Neuronal stem cell (in vitro differentiated cells): ENCODE data around the gene MYL2.

ENCODE experiments used
- DNase-seq: peaks from one replicate; pipeline ENCODE4 v3.0.0-alpha.2; 2013; ENCODE audit warnings: low spot score
- H2AFZ ChIP-seq: one replicate; pipeline ENCODE4 v1.6.1; 2013; ENCODE audit warnings: mild to moderate bottlenecking, low read length, inconsistent platforms
- H2AK5ac ChIP-seq: 2 replicates; pipeline ENCODE4 v1.6.1; 2013; ENCODE audit warnings: low read depth, mild to moderate bottlenecking, inconsistent platforms, low read length, moderate library complexity, mixed read lengths
- H2BK120ac ChIP-seq: 2 replicates; pipeline ENCODE4 v1.6.1; 2013; ENCODE audit warnings: low read depth, mild to moderate bottlenecking, inconsistent platforms, low read length, moderate library complexity, mixed read lengths
- H2BK12ac ChIP-seq: one replicate; pipeline ENCODE4 v1.6.1; 2013; ENCODE audit warnings: low read length, inconsistent platforms
- H2BK15ac ChIP-seq: 2 replicates; pipeline ENCODE4 v1.6.1; 2013; ENCODE audit warnings: mild to moderate bottlenecking, low read length, inconsistent platforms, mixed read lengths
- H2BK5ac ChIP-seq: one replicate; pipeline ENCODE4 v1.6.1; 2013; ENCODE audit warnings: inconsistent platforms, mild to moderate bottlenecking, low read length, moderate library complexity
- H3K14ac ChIP-seq: one replicate; pipeline ENCODE4 v1.6.1; 2013; ENCODE audit warnings: low read length, inconsistent platforms
- H3K18ac ChIP-seq: 2 replicates; pipeline ENCODE4 v1.6.1; 2013; ENCODE audit warnings: low read length, inconsistent platforms
- H3K23ac ChIP-seq: 2 replicates; pipeline ENCODE4 v1.6.1; 2013; ENCODE audit warnings: low read depth, mild to moderate bottlenecking, mixed read lengths, low read length, inconsistent platforms; ENCODE audit not compliant: poor library complexity
- H3K27ac ChIP-seq: replicated peaks from 3 replicates; pipeline ENCODE4 v1.5.1; 2013; ENCODE audit warnings: low read length, inconsistent platforms
- H3K27me3 ChIP-seq, 3 experiments: 2 replicates each; pipeline ENCODE4 v1.6.1; 2013; ENCODE audit warnings: low read length in 3 of 3, mild to moderate bottlenecking in 2 of 3, inconsistent platforms in 1 of 3, low read depth in 1 of 3, mixed read lengths in 1 of 3, moderate library complexity in 1 of 3; ENCODE audit not compliant: control insufficient read depth in 3 of 3, insufficient read depth in 3 of 3
- H3K36me3 ChIP-seq, 2 donors: replicated peaks in 1 of 2; 2 replicates each; pipeline ENCODE4 v1.6.1; 2013; ENCODE audit warnings: low read length in 2 of 2; ENCODE audit not compliant: control insufficient read depth in 2 of 2, insufficient read depth in 2 of 2
- H3K4ac ChIP-seq: 2 replicates; pipeline ENCODE4 v1.6.1; 2013; ENCODE audit warnings: inconsistent platforms, mild to moderate bottlenecking, low read length, moderate library complexity
- H3K4me1 ChIP-seq, 2 donors: 1 replicate in 1 of 2; 2 replicates in 1 of 2; pipeline ENCODE4 v1.6.1; 2013; ENCODE audit warnings: low read length in 2 of 2, low read depth in 1 of 2; ENCODE audit not compliant: control insufficient read depth in 2 of 2, insufficient read depth in 1 of 2
- H3K4me2 ChIP-seq: one replicate; pipeline ENCODE4 v1.6.1; 2013; ENCODE audit warnings: mild to moderate bottlenecking, low read length, inconsistent platforms; ENCODE audit not compliant: insufficient read depth, poor library complexity, severe bottlenecking
- H3K4me3 ChIP-seq, 2 donors: 2 replicates each; pipeline ENCODE4 v1.5.1; 2013; ENCODE audit warnings: low read length in 2 of 2, mild to moderate bottlenecking in 2 of 2, inconsistent platforms in 1 of 2, moderate library complexity in 1 of 2
- H3K79me1 ChIP-seq: one replicate; pipeline ENCODE4 v1.6.1; 2013; ENCODE audit warnings: low read depth, mild to moderate bottlenecking, inconsistent platforms, low read length, moderate library complexity
- H3K9ac ChIP-seq: one replicate; pipeline ENCODE4 v1.6.1; 2013; ENCODE audit warnings: mild to moderate bottlenecking, low read depth, low read length, inconsistent platforms; ENCODE audit not compliant: poor library complexity
- H3K9me3 ChIP-seq, 2 donors: replicated peaks in 1 of 2; 2 replicates each; pipeline versions ENCODE3 to v1.6.1; 2013; ENCODE audit warnings: low read length in 2 of 2, mild to moderate bottlenecking in 2 of 2, inconsistent platforms in 1 of 2, low read depth in 1 of 2, mixed read lengths in 1 of 2, moderate library complexity in 1 of 2; ENCODE audit not compliant: control insufficient read depth in 2 of 2, insufficient read depth in 1 of 2
- H4K8ac ChIP-seq: one replicate; pipeline ENCODE4 v1.6.1; 2013; ENCODE audit warnings: low read depth, mild to moderate bottlenecking, inconsistent platforms, low read length, moderate library complexity
- H4K91ac ChIP-seq: one replicate; pipeline ENCODE4 v1.6.1; 2013; ENCODE audit warnings: low read length, low read depth, mild to moderate bottlenecking, inconsistent platforms; ENCODE audit not compliant: poor library complexity
- WGBS, 2 donors: extraction: QIAGEN DNeasy Blood & Tissue Kit; methylation state at CpG; one replicate each; pipeline ENCODE4 v1.1.7; 2013; ENCODE audit warnings: missing lambda C conversion rate in 2 of 2, mixed read lengths in 1 of 2; ENCODE audit not compliant: insufficient read length in 2 of 2, insufficient replicate concordance in 1 of 2; ENCODE audit errors: extremely low coverage in 2 of 2; 5-methylcytosine and 5-hydroxymethylcytosine counted together

MYL2 gene

DNA sequence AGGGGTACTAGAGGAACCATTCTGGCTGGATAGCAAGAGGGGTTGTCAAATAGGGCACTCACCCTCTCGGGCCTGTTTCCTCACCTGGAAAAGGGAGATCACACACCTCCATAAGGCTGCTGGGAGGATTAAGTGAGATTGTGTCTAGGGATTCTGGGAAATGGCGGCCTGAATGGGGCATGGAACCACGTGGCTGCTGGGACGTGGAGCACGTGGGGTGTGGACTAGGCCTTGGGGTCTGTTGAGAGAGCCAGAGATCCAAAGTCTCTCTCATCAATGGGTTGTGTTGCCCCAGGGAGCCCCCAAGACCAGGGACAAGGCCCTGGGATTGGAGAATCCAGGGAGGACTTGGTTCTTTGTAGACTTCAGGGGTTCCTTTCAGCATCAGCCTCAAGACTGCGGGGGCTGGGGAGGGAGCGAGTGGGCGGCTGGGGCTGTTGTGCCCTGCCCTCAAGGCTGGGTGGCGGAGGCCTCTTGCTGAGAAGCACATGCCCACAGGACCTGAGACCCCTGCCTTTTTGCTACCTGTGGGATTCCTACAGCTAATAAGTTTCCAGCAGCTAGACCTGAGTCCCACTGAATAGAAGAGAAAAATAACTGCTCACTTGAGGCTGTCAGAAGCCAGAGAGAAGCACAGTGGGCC is 3.4 kb upstream of the MYL2 start:
- peaks cover 0 to 18% (median 2%) of the 10 kb centered on the region in 3 experiments for H3K27me3 ChIP-seq
- no peak overlapping the region for H2BK5ac ChIP-seq
- H3K79me1 ChIP-seq, result no peaks in the 10 kb centered on the region
- H3K27ac ChIP-seq, result no peak overlapping the region
- H2AK5ac ChIP-seq, result no peak overlapping the region
- no peak overlapping the region for H3K4me3 ChIP-seq
- H2BK120ac ChIP-seq, result no peak overlapping the region
- H3K14ac ChIP-seq, result no peak overlapping the region
- no peak overlapping the region for H4K8ac ChIP-seq
- no peak overlapping the region for H3K23ac ChIP-seq
- no peaks in the 10 kb centered on the region for H3K36me3 ChIP-seq
- peaks cover 0 to 14% of the 10 kb centered on the region in 2 donors for H3K4me1 ChIP-seq
- no peak overlapping the region for H2AFZ ChIP-seq
- H3K9me3 ChIP-seq, result no peaks in the 10 kb centered on the region
- no peak overlapping the region for H2BK12ac ChIP-seq
- no peak overlapping the region for H3K4ac ChIP-seq
- WGBS, 2 donors, result no CpG with 5 or more reads among the region's 9 CpGs
- DNase-seq, result no peak
- no peak overlapping the region for H3K4me2 ChIP-seq
- H2BK15ac ChIP-seq, result no peak overlapping the region
- no peak overlapping the region for H3K18ac ChIP-seq
- no peak overlapping the region for H3K9ac ChIP-seq
- no peak overlapping the region for H4K91ac ChIP-seq

DNA sequence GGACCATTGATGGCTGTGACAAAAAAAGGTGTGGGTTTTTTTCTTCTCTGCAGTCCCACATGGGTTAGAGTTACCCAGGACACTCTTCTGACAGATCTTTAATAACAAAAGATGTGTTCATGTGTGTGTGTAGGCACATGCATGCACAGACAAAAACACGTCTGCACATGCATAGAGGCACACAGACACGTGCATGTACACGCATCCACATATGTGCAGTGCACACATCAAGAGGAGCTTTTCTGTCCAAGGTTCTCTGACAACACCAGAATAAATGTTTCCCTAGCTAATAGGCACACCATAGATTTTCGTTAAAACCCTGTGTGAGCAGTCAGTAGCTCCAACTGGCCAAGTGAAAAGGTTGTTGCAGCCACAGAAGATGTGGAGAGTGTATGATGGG is 2.8 kb upstream of the MYL2 start:
- WGBS, 2 donors, result no CpG with 5 or more reads among the region's 4 CpGs
- H3K9ac ChIP-seq, result no peak overlapping the region
- H3K4me1 ChIP-seq, result peaks cover 0 to 14% of the 10 kb centered on the region in 2 donors
- peaks cover 0 to 21% (median 2%) of the 10 kb centered on the region in 3 experiments for H3K27me3 ChIP-seq
- H2BK15ac ChIP-seq, result no peak overlapping the region
- no peak overlapping the region for H3K27ac ChIP-seq
- H3K18ac ChIP-seq, result no peak overlapping the region
- no peak overlapping the region for H2BK12ac ChIP-seq
- H3K36me3 ChIP-seq, result no peaks in the 10 kb centered on the region
- H2BK5ac ChIP-seq, result no peak overlapping the region
- H3K14ac ChIP-seq, result no peak overlapping the region
- no peak overlapping the region for H2AFZ ChIP-seq
- no peak for DNase-seq
- H3K79me1 ChIP-seq, result no peaks in the 10 kb centered on the region
- H2AK5ac ChIP-seq, result no peak overlapping the region
- H4K91ac ChIP-seq, result no peak overlapping the region
- no peak overlapping the region for H3K4ac ChIP-seq
- H3K4me3 ChIP-seq, result no peak overlapping the region
- no peak overlapping the region for H4K8ac ChIP-seq
- H2BK120ac ChIP-seq, result no peak overlapping the region
- H3K4me2 ChIP-seq, result no peak overlapping the region
- H3K23ac ChIP-seq, result no peak overlapping the region
- H3K9me3 ChIP-seq, result no peaks in the 10 kb centered on the region

DNA sequence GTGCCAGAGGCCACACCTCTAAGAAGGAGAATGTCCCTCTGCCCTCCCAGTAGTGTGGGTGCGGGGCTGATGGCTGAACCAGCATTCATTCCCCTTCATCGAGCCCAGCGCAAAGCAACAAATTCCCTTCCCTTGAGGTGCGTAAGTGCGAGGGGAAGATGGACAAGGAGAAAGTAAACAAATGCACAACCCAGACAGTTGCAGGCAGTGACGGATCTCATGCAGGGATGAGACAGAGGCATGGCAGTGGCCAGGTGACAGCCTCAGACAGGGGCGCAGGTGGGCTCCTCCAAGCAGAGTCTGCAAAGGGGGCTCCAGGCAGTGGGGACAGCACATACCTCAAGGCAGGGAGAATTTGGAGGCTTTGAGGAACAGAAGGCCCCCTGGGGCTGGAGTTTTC is 2.3 kb upstream of the MYL2 start:
- no peak overlapping the region for H3K14ac ChIP-seq
- H3K79me1 ChIP-seq, result no peaks in the 10 kb centered on the region
- WGBS, 2 donors, result no CpG with 5 or more reads among the region's 7 CpGs
- H4K91ac ChIP-seq, result no peak overlapping the region
- H3K23ac ChIP-seq, result no peak overlapping the region
- H3K27ac ChIP-seq, result no peak overlapping the region
- H4K8ac ChIP-seq, result no peak overlapping the region
- H3K4me1 ChIP-seq, result peaks cover 0 to 14% of the 10 kb centered on the region in 2 donors
- peak overlapping the region; percentile 88 for H2BK120ac ChIP-seq
- no peak for DNase-seq
- no peaks in the 10 kb centered on the region for H3K9me3 ChIP-seq
- H3K4ac ChIP-seq, result peak overlapping the region; percentile 4
- H3K36me3 ChIP-seq, result no peaks in the 10 kb centered on the region
- H2AK5ac ChIP-seq, result no peak overlapping the region
- no peak overlapping the region for H2BK5ac ChIP-seq
- no peak overlapping the region for H2AFZ ChIP-seq
- H3K18ac ChIP-seq, result peak overlapping the region; percentile 76
- no peak overlapping the region for H3K4me2 ChIP-seq
- H2BK12ac ChIP-seq, result no peak overlapping the region
- peak overlapping the region; percentile 68 for H3K9ac ChIP-seq
- H2BK15ac ChIP-seq, result no peak overlapping the region
- peak overlapping the region in 1 of 2 donors; percentile 27 for H3K4me3 ChIP-seq
- H3K27me3 ChIP-seq, result peaks cover 0 to 26% (median 2%) of the 10 kb centered on the region in 3 experiments

DNA sequence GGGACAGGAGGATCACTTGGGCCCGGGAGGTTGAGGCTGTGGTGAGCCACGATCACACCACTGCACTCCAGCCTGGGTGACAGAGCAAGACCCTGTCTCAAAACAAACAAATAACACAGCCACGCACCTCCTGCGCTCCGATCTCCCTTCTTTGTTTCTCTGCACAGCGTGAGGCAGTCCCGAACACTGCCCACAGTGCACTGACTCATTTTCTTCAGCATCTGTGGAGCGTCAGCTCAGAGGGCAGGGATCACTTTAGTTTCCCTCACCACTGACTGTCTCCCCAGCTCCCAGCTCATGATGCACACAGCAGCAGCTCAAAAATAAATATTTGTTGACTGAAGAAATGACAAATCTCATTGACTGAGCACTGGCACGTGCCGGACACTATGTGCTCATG is 883 bp upstream of the MYL2 start:
- Histone ChIP-seq H3K79me1 (no peaks in the 10 kb centered on the region), H3K18ac (no peak overlapping the region), H3K27ac (no peak overlapping the region), H3K9me3 (no peaks in the 10 kb centered on the region), H2AFZ (no peak overlapping the region), H3K4me2 (no peak overlapping the region), H3K4me1 (peaks cover 0 to 14% of the 10 kb centered on the region in 2 donors), H3K9ac (no peak overlapping the region), H2AK5ac (no peak overlapping the region), H3K4me3 (no peak overlapping the region), H2BK120ac (no peak overlapping the region), H2BK5ac (no peak overlapping the region), H3K36me3 (no peaks in the 10 kb centered on the region), H3K14ac (no peak overlapping the region), H2BK15ac (no peak overlapping the region), H4K91ac (no peak overlapping the region), H4K8ac (no peak overlapping the region), H3K27me3 (peaks cover 0 to 29% (median 2%) of the 10 kb centered on the region in 3 experiments), H3K4ac (no peak overlapping the region), H3K23ac (no peak overlapping the region), H2BK12ac (no peak overlapping the region)
- no peak for DNase-seq
- WGBS, 2 donors, result no CpG with 5 or more reads among the region's 10 CpGs
